Calu3 (cell line): ENCODE data around the gene CLDN6. TPM values are rescaled to one million over a fixed set of nuclear protein-coding genes. Genes with fewer than 3 reads are reported as not detected.

Experiments
- BruUV-seq: library from RNA; stranded (reverse); fragments of 400-500 nt; replicated peaks from 2 replicates; lab custom pipeline; 2021; lab: Mats Ljungman, UMichigan
- CTCF ChIA-PET: fragments of 300-600 bp; sonication (Branson Sonifier 250); formaldehyde crosslinking; loops from one replicate; lab custom pipeline; 2022; ENCODE audit warnings: antibody characterized with exemption; lab: Charles Lee
- DNase-seq: peaks from one replicate; pipeline ENCODE4 v3.0.0; 2022
- H3K27ac Mint-ChIP-seq: one replicate; pipeline ENCODE4 v1.8.0; 2022; ENCODE audit warnings: mixed read lengths; ENCODE audit not compliant: unreplicated experiment
- H3K27me3 Mint-ChIP-seq: one replicate; pipeline ENCODE4 v1.8.0; 2022; ENCODE audit warnings: mixed read lengths; ENCODE audit not compliant: unreplicated experiment
- H3K36me3 Mint-ChIP-seq: one replicate; pipeline ENCODE4 v1.8.0; 2022; ENCODE audit warnings: mild to moderate bottlenecking, moderate library complexity, mixed read lengths; ENCODE audit not compliant: insufficient read depth, unreplicated experiment
- H3K4me1 Mint-ChIP-seq: one replicate; pipeline ENCODE4 v1.8.0; 2022; ENCODE audit warnings: mild to moderate bottlenecking, low read depth, mixed read lengths; ENCODE audit not compliant: unreplicated experiment
- H3K4me3 Mint-ChIP-seq: one replicate; pipeline ENCODE4 v1.8.0; 2022; ENCODE audit warnings: mild to moderate bottlenecking, low read depth, moderate library complexity, mixed read lengths; ENCODE audit not compliant: unreplicated experiment
- H3K9me3 Mint-ChIP-seq: one replicate; pipeline ENCODE4 v1.8.0; 2022; ENCODE audit warnings: low read depth, mixed read lengths; ENCODE audit not compliant: unreplicated experiment
- CTCF ChIP-seq: fragments of 200-600 bp; IDR thresholded peaks from one replicate; pipeline ENCODE4 v1.8.0; 2022; ENCODE audit warnings: antibody characterized with exemption; ENCODE audit not compliant: unreplicated experiment
- intact Hi-C: fragments of 100-400 bp; cut with micrococcal nuclease; formaldehyde crosslinking; loops from one replicate; pipeline ENCODE4 v1.10.0; 2022; ENCODE audit not compliant: unreplicated experiment
- total RNA-seq: library from RNA; stranded (reverse); gene quantifications from 2 replicates; pipeline ENCODE4 v1.2.3, GENCODE V29; 2022

Gene CLDN6
- total RNA-seq, 1 experiment from 2014 or later: 2.1 TPM

- no peak for TF ChIP-seq CTCF
- CTCF ChIA-PET: no interaction called here
- DNase-seq: no peak
- H3K4me3 Mint-ChIP-seq: no peak overlapping the region
- no peak overlapping the region for H3K27ac Mint-ChIP-seq
- BruUV-seq: no TSS peak
- H3K27me3 Mint-ChIP-seq: no peaks in the 10 kb centered on the region
- peaks cover 25% of the 10 kb centered on the region for H3K36me3 Mint-ChIP-seq
- intact Hi-C loops: no loop called here
- H3K9me3 Mint-ChIP-seq: no peaks in the 10 kb centered on the region
- peaks cover 20% of the 10 kb centered on the region for H3K4me1 Mint-ChIP-seq
These were observed 31.3 kb downstream of the CLDN6 start for GRCh38 chr16:2986623-2987188.

GRCh38 chr16:2985893-2986355 is 32.1 kb downstream of the CLDN6 start:
- no peaks in the 10 kb centered on the region for H3K27me3 Mint-ChIP-seq
- H3K9me3 Mint-ChIP-seq: no peaks in the 10 kb centered on the region
- intact Hi-C loops: no loop called here
- no TSS peak for BruUV-seq
- no peak overlapping the region for H3K27ac Mint-ChIP-seq
- H3K4me1 Mint-ChIP-seq: peaks cover 25% of the 10 kb centered on the region
- peaks cover 25% of the 10 kb centered on the region for H3K36me3 Mint-ChIP-seq
- CTCF ChIA-PET: no interaction called here
- no peak overlapping the region for H3K4me3 Mint-ChIP-seq
- no peak for TF ChIP-seq CTCF
- DNase-seq: no peak

GRCh38 chr16:2985462-2985861 is 32.5 kb downstream of the CLDN6 start:
- DNase-seq: no peak
- BruUV-seq: no TSS peak

GRCh38 chr16:2983706-2984136 is 34.3 kb downstream of the CLDN6 start:
- Mint-ChIP-seq H3K4me3 (peak overlapping the region; percentile 67), H3K9me3 (no peaks in the 10 kb centered on the region), H3K36me3 (peaks cover 37% of the 10 kb centered on the region), H3K27me3 (no peaks in the 10 kb centered on the region), H3K4me1 (peaks cover 26% of the 10 kb centered on the region), H3K27ac (peak overlapping the region; percentile 61)
- no TSS peak for BruUV-seq
- peak; percentile 89 for DNase-seq
- CTCF ChIA-PET: interaction anchor here (0.6 to 2.1 kb wide), 2 partner anchors 14 to 409 kb away, joined by 3 to 10 read pairs; no protein-coding TSS in a partner anchor
- intact Hi-C loops: no loop called here
- TF ChIP-seq CTCF: peak; percentile 97

More at GRCh38 chr16:2985462-2985861, 32.5 kb downstream of the CLDN6 start:
- CTCF ChIA-PET: no interaction called here
- Mint-ChIP-seq H3K4me3 (no peak overlapping the region), H3K9me3 (no peaks in the 10 kb centered on the region), H3K27ac (no peak overlapping the region), H3K27me3 (no peaks in the 10 kb centered on the region), H3K36me3 (peaks cover 30% of the 10 kb centered on the region), H3K4me1 (peaks cover 26% of the 10 kb centered on the region)
- intact Hi-C loops: no loop called here
- no peak for TF ChIP-seq CTCF
